Measurements from ENCODE around the gene THAP3.

DNA sequence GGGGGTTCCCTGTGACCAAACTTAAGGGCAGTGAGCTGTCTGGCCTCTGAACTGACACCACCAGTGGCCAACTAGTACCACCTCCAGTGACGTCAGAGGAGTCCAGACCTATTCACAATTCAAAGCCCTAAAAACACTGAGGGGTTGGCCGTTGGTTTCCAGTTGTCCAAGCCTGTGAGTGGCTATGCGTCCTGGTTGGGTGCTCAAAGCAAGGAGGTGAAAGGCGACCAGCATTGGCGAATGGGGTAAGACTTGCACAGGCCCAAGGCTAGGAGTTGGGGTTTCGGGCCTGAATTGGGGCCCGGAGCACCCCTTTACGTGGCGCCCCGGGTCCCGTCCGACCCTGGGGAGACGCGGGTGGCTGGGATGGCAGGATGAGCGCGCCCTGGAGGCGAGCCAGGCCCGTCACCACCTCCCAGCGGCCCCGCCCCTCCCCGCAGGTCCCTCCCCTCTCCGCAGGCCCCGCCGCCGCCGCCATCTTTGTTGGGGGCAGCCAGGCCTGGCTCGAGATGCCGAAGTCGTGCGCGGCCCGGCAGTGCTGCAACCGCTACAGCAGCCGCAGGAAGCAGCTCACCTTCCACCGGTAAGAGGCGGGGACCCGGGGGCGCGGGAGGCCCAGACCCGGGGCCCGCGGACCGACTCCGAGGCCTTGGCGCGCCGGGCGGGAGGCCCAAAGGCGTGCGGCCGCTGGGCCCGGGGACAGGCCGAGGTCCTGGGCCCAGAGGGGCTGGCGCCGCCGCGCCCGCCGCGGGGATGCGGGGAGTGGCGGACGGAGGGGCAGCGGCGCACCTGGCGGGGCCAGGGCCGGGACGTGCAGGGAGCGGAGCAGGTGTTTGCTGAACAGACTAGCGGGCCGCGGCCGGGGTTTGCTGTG is at the start of gene THAP3:
- peak; percentile 61 for TF ChIP-seq POLR2AphosphoS5 (IDR thresholded peaks at IDR 0.05; ENCODE audit: low read depth, low read length)
- TF ChIP-seq, protein P1, sequence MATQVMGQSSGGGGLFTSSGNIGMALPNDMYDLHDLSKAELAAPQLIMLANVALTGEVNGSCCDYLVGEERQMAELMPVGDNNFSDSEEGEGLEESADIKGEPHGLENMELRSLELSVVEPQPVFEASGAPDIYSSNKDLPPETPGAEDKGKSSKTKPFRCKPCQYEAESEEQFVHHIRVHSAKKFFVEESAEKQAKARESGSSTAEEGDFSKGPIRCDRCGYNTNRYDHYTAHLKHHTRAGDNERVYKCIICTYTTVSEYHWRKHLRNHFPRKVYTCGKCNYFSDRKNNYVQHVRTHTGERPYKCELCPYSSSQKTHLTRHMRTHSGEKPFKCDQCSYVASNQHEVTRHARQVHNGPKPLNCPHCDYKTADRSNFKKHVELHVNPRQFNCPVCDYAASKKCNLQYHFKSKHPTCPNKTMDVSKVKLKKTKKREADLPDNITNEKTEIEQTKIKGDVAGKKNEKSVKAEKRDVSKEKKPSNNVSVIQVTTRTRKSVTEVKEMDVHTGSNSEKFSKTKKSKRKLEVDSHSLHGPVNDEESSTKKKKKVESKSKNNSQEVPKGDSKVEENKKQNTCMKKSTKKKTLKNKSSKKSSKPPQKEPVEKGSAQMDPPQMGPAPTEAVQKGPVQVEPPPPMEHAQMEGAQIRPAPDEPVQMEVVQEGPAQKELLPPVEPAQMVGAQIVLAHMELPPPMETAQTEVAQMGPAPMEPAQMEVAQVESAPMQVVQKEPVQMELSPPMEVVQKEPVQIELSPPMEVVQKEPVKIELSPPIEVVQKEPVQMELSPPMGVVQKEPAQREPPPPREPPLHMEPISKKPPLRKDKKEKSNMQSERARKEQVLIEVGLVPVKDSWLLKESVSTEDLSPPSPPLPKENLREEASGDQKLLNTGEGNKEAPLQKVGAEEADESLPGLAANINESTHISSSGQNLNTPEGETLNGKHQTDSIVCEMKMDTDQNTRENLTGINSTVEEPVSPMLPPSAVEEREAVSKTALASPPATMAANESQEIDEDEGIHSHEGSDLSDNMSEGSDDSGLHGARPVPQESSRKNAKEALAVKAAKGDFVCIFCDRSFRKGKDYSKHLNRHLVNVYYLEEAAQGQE (IDR thresholded peaks at IDR 0.05; ENCODE audit: insufficient read depth in 1 of 2, low read depth in 2 of 2, low read length in 2 of 2): no peak; a peak in 1 of 4 replicates
- TF ChIP-seq TAF1 (IDR thresholded peaks at IDR 0.05; ENCODE audit: borderline replicate concordance, insufficient read depth, low read length): 0 out of 2 replicates have a peak, but pooled peaks have one; percentile 21
- TF ChIP-seq SIN3A (IDR thresholded peaks at IDR 0.05; ENCODE audit: borderline replicate concordance, insufficient read depth, low read length): peak; percentile 16; the same call in 1 of the 2 replicates
- TF ChIP-seq FOXP2 (optimal IDR thresholded peaks at IDR 0.05; ENCODE audit: borderline replicate concordance, extremely low read depth, extremely low read length, insufficient read depth): peak; percentile 42

Measured in PFSK-1 (cell line).